Measurements from ENCODE around the gene TTC23.

GRCh38 chr15:99114511-99115299 lies 134.7 kb downstream of the TTC23 start:
- no peak for TF ChIP-seq POLR2A (IDR thresholded peaks at IDR 0.05; ENCODE audit: low read depth, low read length)
- TF ChIP-seq CTCF (IDR thresholded peaks at IDR 0.05; ENCODE audit: extremely low read depth in 1 of 2, insufficient read depth in 1 of 2, low read depth in 1 of 2, low read length in 2 of 2) = no peak
- TF ChIP-seq POLR2AphosphoS5 (IDR thresholded peaks at IDR 0.05; ENCODE audit: insufficient read depth, low read depth, low read length) = no peak
- no peak for TF ChIP-seq MAX (IDR thresholded peaks at IDR 0.05; ENCODE audit: insufficient read depth, insufficient read length)
- no peak for TF ChIP-seq JUN (IDR thresholded peaks at IDR 0.05; ENCODE audit: borderline replicate concordance, insufficient read depth, insufficient read length, low read depth)

Measured in endothelial cell of umbilical vein (primary cell).